ENCODE data around the gene ITPA. TPM values are rescaled to one million over a fixed set of nuclear protein-coding genes. Genes with fewer than 3 reads are reported as not detected.

ITPA gene
- total and polyA plus RNA-seq, 2 of the 13 experiments (the other 11 are each of a cell fraction or from before 2014, with no cell fraction given) = 60.1 to 103 TPM

DNA sequence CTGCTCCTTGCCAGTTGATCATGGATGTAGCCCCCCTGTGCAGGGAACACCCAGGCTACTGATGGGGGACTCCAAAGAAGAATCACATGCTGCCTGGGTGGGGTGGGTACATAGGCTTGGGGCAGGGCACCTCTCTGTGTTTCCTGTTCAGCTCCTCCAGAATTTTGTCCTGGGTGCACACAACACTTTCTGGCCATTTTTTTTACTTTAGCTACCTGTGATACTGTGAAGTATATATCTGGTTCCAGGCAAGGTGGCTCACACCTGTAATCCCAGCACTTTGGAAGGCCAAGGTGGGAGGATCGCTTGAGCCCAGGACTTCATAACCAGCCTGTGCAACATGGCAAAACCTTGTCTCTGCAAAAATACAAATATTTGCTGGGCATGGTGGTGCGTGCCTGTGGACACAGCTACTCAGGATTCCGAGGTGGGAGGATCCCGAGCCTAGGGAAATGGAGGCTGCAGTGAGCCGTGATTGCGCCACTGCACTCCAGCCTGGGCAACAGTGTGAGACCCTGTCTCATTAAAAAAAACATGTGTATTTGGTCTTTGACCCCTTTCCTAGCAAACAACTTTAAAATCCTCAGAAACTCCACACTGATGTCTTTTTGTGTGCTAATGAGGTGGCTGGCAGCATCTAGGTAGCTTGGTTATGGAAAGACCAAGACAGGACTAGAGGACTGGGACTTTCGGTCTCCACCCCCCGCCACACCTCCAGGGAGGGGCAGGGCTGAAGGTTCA lies 15.6 kb downstream of the ITPA start (continued):
- TF ChIP-seq STAT6 (CRISPR knock-in tag; IDR thresholded peaks at IDR 0.05; ENCODE audit: borderline replicate concordance) (no peak), ZNF609 (CRISPR knock-in tag; IDR thresholded peaks at IDR 0.05; ENCODE audit: borderline replicate concordance) (peak; percentile 73), KLF16 (CRISPR knock-in tag; IDR thresholded peaks at IDR 0.05) (peak in 1 of 2 experiments; percentile 65; a peak in 1 of 4 replicates), ZNF605 (CRISPR knock-in tag; IDR thresholded peaks at IDR 0.05) (0 out of 2 replicates have a peak, but pooled peaks have one; percentile 25), ZNF510 (CRISPR knock-in tag; IDR thresholded peaks at IDR 0.05; ENCODE audit: low read depth) (no peak), TEAD3 (CRISPR knock-in tag; optimal IDR thresholded peaks at IDR 0.05; ENCODE audit: borderline replicate concordance) (peak; percentile 76), BORCS8-MEF2B (CRISPR knock-in tag; IDR thresholded peaks at IDR 0.05) (no peak), ZMYM3 (CRISPR knock-in tag; IDR thresholded peaks at IDR 0.05) (peak; percentile 99), ETV5 (CRISPR knock-in tag; IDR thresholded peaks at IDR 0.05; ENCODE audit: borderline replicate concordance) (peak; percentile 63; the same call in 1 of the 2 replicates), ZNF577 (CRISPR knock-in tag; IDR thresholded peaks at IDR 0.05; ENCODE audit: borderline replicate concordance, low read depth) (no peak), PRDM15 (CRISPR knock-in tag; IDR thresholded peaks at IDR 0.05) (peak; percentile 37; the same call in 1 of the 2 replicates), KDM4B (CRISPR knock-in tag; IDR thresholded peaks at IDR 0.05) (no peak), ZSCAN22 (CRISPR knock-in tag; IDR thresholded peaks at IDR 0.05) (0 out of 2 replicates have a peak, but pooled peaks have one; percentile 43)
- TF ChIP-seq, protein P1, sequence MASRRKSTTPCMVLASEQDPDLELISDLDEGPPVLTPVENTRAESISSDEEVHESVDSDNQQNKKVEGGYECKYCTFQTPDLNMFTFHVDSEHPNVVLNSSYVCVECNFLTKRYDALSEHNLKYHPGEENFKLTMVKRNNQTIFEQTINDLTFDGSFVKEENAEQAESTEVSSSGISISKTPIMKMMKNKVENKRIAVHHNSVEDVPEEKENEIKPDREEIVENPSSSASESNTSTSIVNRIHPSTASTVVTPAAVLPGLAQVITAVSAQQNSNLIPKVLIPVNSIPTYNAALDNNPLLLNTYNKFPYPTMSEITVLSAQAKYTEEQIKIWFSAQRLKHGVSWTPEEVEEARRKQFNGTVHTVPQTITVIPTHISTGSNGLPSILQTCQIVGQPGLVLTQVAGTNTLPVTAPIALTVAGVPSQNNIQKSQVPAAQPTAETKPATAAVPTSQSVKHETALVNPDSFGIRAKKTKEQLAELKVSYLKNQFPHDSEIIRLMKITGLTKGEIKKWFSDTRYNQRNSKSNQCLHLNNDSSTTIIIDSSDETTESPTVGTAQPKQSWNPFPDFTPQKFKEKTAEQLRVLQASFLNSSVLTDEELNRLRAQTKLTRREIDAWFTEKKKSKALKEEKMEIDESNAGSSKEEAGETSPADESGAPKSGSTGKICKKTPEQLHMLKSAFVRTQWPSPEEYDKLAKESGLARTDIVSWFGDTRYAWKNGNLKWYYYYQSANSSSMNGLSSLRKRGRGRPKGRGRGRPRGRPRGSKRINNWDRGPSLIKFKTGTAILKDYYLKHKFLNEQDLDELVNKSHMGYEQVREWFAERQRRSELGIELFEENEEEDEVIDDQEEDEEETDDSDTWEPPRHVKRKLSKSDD (CRISPR knock-in tag; IDR thresholded peaks at IDR 0.05; ENCODE audit: low read depth) = peak; percentile 96

All from HepG2 (cell line).